ENCODE measurements around the gene OPCML.

- no peak for TF ChIP-seq CTCF (IDR thresholded peaks at IDR 0.05; ENCODE audit: low read length)
- TF ChIP-seq EZH2 (IDR thresholded peaks at IDR 0.05; ENCODE audit: borderline replicate concordance, low read length) = no peak
These were observed 45.1 kb upstream of the OPCML start for GRCh38 chr11:133577403-133577802.

All from OCI-LY1 (cell line).